Inflammatory macrophage treated with lipopolysaccharide for 1 hour (primary cell): ENCODE measurements around the gene NIPBL.
"Not testable (repeated sequence)": the region's sequence is repeated elsewhere in the genome, so short reads cannot be mapped to it uniquely, and the experiment has no call there.

Source experiments
- DNase-seq, 2 donors: peaks; one replicate each; pipeline ENCODE4 v3.0.0-alpha.2; 2020 to 2022

NIPBL gene

DNA sequence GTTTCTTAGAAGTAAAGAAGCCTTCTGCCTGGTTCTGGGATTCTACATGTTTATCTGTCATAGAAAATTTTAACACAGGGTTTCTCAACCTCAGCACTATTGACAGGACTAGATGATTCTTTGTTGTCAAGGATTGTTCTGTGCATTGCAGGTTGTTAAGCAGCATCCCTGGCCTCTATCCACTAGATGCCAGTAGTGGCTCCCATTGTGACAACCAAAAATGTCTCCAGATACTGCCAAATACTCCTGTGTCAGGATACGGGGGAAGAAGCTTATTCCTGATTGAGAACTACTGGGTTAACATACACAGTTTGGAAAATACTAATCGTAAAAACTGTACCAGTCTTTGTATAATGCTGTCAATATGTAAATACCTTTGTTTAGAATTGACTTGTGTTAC, 167.1 kb downstream of the NIPBL start:
- DNase-seq, result no peak

DNA sequence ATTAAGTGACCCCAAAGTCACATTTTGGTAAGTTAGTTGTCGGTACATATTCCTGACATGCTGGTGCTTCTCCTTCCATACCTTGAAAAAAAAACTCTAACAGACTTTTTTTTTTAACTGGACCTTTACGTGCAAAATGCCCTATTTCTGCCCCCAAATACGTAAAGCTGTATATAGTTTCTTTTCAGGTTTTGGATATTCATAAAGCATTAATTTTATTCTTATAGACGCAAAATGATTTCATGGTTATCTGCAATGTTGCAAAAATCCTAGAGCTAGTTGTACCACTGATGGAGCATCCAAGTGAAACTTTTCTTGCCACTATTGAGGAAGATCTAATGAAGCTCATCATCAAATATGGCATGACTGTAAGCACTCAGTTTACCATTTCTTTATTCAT, 167.6 kb downstream of the NIPBL start:
- no peak for DNase-seq

DNA sequence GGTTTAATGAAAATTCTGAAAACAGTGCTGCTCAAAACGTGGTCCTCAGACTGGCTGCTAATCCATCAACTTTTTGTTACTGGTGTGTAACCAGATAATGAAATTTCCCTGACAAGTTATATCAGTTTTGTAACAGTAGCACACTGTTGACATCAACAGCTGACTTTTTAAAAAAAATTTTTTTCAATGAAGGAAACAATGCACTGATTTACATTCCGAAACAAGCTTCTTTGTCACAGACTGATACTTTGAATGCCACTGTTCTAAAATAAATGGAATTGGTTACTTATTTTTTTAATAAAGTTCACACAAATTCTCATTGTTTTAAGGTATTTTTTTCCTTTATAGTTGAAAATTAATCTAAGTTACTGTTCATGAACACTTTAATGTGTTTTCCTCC, 169.1 kb downstream of the NIPBL start:
- DNase-seq, result no peak

DNA sequence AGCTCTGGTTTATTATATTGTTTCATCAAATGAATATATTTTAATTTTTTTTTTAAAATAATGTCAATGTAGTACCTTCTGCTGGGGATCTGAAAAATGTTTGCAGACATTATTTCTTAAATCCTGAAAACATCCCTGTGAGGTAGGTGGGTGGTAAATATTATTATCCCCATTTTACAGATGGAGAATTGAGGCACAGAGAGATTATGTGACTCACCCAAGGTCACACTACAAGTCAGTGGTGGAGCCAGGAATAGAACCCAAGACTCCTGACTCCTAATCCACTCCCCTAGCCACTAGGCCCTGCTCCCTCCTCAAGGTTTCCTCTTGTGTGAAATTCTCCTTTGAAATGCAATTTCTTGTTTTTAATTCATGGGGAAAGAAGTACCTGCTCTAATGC, 171.4 kb downstream of the NIPBL start:
- no peak for DNase-seq

DNA sequence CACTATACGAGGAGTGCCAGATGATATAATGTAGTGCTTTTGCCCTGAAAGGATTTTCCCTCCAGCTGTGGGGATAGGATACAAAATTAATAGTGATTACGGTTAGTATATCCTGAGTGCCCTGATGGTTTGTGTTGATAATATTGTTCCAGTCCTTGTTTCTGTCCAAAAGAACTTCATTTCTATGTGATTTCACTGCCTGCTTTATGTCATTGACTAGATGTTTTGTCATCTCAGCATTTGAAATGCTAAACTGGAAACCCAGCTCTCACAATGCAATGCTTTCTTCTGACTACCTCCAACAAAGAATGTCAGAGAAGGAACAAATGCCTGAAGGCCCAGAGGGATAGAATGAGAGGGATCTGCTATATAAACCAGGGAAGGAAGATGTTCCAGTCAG, 177.8 kb downstream of the NIPBL start:
- DNase-seq, result no peak

DNA sequence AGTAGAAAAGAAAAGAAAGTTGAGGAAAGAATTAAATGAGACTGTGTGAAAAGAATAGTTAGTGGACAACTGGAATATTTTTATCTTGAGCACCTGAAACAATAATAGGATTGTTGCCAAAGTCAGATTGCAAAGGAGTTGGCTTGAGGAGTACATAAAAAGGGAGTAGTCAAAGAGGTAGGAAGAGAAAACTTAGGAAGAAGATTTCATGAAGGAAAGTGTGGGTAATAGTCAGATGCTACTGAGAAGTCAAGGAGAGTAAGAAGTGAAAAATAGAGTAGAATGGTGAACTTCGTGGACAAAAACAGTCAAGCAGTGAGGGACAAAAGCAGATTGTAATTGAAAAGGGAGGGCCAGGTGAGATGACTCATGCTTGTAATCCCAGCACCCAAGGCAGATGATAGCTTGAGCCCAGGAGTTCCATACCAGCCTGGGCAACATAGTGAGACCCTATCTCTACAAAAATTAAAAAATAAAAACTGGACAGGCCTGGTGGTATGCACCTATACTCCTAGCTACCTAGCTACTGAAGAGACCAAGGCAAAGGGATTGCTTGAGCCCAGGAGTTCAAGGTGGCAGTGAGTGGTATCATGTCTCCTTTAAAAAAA, 178.9 kb downstream of the NIPBL start:
- no peak for DNase-seq

DNA sequence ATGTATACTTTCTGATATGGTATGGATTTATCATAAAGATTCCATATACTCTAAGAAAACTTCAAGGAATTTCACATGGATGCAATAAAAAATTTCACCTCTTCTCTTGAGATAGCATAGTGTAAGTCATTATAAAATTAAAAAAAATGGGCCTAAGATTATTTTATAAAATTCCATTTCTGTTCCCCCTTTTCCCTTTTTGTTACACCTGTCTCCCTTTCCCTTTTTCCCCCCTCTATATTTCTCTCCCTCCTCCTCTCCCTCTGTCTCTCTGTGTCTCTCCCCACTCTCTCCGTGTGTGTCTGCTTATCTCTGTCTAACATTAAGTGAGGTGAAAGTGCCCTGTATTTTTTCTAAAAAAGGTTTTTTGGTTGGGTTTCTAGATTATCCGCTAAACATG, 180.2 kb downstream of the NIPBL start:
- DNase-seq, result no peak

DNA sequence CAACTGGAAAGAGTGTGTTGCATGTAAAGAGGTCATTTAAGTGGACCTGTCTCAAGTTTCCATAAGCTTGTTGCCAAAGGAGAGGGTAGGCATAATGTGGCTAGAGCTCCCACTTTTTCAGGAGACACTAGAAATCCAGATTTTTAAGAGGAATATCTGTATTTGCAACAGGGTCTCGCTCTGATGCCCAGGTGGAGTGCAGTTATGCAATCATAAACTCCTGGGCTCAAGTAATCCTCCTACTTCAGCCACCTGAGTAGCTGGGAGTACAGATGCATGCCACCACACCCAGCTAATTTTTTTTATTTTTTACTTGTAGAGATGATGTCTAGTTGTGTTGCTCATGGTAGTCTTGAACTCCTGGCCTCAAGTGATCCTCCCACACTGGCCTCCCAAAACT, 183.5 kb downstream of the NIPBL start:
- DNase-seq, result no peak

DNA sequence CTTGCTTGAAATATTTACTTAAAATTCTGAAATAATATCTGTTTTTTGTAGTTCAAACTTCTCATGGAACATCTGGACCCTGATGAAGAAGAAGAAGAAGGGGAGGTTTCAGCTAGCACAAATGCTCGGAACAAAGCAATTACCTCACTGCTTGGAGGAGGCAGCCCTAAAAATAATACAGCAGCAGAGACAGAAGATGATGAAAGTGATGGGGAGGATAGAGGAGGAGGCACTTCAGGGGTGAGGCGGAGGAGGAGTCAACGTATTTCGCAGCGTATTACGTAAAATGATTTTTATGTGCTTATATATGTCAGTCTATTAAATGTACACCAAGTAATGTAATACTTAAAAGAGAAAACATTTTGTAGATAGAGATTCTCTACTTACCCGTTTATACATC, 187.2 kb downstream of the NIPBL start:
- no peak for DNase-seq

DNA sequence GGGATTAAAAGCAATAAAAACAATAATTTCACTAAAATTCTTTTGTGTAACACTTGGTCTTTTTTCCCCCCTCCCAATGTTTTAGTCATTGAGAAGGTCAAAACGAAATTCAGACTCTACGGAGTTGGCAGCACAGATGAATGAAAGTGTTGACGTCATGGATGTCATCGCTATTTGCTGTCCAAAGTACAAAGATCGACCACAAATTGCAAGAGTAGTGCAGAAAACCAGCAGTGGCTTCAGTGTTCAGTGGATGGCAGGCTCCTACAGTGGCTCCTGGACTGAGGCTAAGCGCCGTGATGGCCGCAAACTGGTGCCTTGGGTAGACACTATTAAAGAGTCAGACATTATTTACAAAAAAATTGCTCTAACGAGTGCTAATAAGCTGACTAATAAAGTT, 187.9 kb downstream of the NIPBL start:
- DNase-seq, result no peak

DNA sequence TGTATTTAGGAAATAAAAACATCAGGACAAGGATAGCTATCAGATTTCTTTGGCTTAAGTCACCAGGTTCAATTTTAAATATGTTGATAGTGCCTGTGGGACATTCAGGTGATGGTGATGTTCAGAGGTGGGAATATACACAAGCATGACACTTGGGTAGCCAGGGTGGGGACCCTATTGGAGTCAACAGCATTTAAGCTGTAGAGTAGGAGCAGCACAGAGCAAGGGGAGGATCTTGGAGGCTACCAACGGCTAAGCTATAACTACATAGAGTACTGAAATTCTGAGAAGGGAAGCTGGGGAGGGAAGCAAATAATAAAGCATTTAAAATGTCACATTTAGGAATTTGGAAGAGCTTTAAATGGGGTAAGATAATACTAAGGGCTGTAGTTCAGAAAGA, 194.9 kb downstream of the NIPBL start:
- DNase-seq, result no peak

DNA sequence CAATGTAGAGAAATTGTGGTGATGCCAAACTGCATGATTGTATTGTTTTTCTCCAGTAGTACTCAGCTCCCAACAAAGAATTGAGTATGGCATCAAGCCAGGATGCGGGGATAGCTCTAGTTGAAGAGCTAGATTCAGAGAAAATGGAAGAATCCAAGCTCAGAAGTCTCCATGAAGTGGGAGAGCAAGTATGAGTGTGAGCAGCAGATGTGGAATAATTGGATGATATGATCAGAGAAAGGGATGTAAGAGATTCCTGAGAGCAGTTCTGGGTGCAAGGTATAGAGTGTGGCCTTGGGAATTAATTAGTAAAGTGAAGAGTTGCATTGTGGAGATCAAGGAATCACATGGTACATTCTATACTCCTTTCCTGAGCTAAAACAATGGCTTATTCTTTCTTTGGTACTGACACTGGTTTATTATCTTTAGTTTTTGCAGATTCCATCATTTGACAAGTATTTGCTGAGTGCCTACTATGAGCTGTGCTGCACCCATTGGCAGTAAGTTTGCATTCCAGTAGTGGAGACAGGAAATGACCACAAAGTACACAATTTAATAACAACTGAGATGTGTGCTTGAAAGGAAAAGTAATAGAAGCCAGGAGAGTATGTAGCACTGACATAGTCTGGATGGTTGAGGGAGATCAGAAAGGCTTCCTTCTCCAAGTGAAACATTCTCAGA, 195.5 kb downstream of the NIPBL start:
- no peak for DNase-seq

DNA sequence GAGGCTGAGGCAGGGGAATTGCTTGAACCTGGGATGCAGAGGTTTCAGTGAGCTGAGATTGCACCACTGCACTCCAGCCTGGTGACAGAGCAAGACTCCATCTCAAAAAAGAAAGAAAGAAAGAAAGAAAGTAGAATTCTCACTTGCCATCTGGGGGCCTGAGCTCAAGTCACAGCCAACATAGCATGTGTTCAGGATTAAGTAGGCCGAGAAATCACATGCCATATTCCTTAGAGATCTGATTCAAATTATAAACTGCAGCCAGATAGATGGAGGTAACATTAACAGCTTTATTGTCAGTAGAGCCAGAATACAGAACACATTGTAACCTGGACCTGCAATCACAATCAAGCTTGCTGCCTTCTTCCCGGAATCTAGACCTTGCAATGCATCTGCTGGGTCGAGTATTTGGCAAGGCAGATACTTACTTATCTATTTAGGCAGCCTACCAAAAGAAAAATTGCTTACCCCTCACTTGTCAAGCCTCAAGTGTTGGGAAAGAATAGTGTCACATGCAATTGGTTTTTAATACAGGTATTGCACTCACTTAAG, 198.9 kb downstream of the NIPBL start:
- DNase-seq, result no peak

DNA sequence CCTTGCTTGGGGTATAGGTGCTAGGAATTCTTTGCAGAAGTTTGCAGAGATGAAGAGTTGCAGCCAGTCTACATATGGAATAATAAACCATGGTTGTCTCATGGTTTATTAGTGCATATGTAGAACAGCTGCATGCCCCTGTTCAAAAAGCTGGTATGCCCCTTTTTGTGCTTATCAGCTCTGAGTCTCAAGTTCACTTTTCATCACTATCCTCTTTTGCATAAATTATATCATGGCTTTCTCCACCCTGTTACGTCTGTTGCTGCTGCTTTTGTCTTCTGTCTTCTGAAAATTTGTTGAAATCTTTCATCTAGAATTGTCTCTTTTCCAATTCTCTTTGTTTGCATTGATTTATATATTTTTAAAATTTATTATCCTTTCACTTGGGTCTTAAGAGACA, 200.6 kb downstream of the NIPBL start:
- DNase-seq, result no peak

DNA sequence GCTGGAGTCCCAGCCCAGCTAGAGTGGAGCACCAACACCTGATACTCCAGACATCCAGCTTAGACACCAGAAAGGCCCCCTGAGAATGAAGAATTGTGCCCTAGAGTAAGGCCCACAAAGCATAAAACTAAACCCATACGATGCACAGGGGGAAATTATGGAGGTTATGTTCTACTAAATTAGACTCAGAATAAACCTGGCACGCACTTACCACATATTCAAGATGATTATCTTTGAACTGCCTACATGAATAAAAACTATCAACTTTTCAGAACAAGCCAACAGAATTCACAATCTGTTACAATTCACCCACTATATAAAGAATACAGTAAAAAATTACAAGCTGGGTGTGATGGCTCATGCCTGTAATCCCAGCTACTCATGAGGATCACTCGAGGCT, 204.1 kb downstream of the NIPBL start:
- no peak for DNase-seq

DNA sequence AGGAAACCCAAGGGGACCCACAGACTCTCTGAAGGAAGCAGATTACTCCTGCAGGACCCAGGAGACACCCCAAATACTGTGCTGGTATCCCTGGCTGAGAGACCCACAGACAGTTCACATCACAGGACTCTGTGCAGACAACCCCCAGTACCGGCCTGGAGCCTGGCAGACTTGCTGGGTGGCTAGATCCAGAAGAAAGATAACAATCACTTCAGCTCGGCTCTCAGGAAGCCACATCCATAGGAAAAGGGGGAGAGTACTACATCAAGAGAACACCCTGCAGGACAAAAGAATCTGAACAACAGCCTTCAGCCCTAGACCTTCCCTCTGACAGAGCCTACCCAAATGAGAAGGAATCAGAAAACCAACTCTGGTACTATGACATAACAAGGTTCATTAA, 206.4 kb downstream of the NIPBL start:
- DNase-seq, result not testable (repeated sequence)

DNA sequence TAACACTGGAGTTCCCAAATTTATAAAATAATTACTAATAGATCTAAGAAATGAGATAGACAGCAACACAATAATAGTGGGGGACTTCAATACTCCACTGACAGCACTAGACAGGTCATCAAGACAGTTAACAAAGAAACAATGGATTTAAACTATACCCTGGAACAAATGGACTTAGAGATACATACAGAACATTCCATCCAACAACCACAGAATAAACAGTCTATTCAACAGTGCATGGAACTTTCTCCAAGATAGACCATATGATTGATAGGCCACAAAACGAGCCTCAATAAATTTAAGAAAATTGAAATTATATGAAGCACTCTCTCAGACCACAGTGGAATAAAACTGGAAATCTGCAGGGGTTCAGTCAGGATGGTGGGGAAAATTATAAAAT, 209.5 kb downstream of the NIPBL start:
- DNase-seq, result not testable (repeated sequence)

DNA sequence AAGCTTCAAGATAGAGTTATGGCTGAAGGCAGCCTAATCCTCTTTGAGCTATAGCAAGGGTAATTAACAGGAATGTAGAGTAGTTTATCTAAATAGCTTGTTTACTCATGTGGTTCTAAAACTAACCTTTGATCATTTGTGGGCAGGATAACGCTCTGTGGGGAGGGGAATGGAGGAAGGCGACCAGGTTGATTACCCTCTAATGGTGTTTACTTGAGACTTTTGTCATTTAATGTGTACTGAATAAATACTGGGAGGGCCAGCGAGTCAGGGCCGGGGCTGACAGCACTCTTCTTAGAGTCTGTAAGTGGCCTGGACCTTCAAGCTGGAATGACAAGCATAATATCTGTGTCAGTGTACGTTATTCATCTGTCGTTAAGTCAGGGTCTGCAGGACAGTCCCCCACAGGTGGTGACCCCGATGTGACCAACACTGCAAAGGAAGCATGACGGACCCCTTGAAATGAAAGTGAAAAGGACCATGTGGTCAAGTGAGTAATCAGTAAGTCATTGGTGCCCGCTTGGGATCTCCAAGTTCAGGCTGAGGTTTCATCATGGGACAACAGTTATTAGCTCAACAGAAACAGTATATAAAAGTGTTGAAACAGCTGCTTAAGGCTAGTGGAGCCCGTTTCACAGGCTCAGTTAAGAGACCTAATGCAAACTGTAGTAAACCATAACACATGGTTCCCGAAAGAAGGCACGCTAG, 210.1 kb downstream of the NIPBL start:
- no peak for DNase-seq

DNA sequence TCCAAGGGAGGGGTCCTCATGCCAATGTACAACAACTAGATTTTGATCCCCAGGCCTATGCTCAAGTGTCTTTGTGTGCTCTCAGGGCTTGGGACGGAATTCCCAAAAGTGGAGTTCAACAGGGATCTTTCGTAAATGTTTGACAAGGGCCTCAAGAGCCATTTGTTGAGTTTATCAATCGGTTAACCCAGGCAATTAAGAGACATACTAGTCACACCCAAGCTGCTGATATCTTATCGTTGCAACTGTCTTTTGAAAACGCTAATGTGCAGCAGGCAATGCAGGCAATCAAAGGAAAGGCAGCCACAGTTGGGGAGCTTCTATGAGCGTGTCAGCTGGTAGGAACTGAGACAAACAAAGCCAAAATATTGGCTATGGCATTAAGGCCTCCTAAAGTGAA, 211.4 kb downstream of the NIPBL start:
- DNase-seq, result no peak

DNA sequence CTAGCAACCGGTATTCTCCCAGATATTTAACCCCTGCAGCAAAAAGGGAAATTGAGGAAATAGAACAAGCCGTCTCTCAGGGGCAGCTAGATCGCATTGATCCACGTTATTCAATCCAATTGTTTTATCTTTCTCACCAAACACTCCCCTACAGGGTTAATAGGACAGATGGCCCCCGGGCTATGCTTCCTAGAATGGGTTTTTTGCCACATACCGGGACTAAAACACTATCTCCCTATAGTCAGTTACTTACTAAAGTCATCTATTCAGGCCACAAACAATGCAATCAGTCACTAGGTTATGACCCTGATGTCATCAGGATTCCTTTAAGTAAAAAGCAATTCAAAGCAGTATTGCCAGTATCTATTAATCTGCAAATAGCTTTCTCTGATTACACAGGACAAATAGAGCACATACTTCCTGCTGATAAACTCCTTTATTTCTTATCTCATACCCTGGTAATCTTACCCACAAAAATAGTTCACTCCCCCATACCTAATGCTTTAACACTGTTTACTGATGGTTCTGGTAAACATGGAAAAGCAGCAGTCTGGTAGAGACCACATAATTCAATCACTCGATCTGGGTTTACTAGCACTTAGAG, 213.7 kb downstream of the NIPBL start:
- no peak for DNase-seq

DNA sequence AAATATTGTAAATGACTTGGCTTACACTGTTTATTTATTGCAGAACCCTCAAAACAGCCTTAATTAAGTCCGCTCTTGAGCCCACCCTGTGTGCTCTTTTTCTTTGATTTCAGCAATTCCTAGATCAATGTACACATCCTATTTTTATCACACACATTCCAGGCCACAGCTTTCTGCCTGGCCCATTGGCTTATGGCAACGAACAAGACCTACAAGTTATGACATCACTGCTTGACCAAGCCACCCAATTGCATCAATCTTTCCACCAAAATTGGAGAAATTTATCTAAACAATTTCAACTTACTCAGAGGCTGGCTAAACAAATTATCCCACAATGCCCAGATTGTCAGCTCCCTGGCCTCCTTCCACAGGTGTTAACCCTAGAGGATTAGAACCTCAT, 214.2 kb downstream of the NIPBL start:
- DNase-seq, result no peak

DNA sequence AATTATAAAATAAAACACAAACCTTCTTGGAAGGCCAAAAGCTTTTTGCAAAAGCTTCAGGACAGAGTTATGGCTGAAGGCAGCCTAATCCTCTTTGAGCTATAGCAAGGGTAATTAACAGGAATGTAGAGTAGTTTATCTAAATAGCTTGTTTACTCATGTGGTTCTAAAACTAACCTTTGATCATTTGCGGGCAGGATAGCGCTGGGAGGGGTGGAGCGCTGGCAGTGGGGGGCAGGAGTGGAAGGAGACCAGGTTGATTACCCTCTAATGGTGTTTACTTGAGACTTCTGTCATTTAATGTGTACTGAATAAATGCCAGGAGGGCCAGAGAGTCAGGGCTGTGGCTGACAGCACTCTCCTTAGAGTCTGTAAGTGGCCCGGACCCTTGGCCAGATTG, 217.2 kb downstream of the NIPBL start:
- DNase-seq, result not testable (repeated sequence)

DNA sequence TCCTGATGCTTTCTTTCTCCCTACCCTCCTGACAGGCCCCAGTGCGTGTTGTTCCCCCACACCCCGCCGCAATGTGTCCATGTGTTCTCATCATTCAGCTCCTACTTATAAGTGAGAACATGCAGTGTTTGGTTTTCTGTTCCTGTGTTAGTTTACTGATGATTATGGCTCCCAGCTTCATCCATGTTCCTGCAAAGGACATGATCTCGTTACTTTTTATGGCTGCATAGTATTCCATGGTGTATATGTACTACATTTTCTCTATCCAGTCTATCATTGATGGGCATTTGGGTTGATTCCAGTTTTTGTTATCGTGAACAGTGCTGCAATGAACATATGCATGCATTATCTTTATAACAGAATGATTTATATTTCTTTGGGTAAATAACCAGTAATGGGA, 222.7 kb downstream of the NIPBL start:
- DNase-seq, result not testable (repeated sequence)

DNA sequence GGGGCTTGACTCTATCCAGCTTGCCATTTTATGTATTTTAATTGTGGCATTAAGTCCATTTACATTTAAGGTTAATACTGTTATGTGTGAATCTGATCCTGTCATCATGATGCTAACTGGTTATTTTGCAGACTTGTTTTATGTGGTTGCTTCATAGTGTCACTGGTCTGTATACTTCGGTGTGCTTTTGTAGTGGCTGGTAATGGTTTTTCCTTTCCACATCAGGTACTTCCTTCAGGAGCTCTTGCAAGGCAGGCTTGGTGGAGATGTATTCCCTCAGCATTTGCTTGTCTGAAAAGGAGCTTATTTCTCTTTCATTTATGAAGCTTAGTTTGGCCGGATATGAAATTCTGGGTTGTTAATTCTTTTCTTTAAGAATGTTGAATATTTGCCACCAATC, 226.7 kb downstream of the NIPBL start:
- no peak for DNase-seq
